HCT116 (cell line): ENCODE measurements around the gene DOCK4. TPM values are rescaled to one million over a fixed set of nuclear protein-coding genes. Genes with fewer than 3 reads are reported as not detected.

Source experiments
- ATAC-seq: fragments of 200-7000 bp; cut with Tn5 transposase; 2 replicates; pipeline ENCODE4 v1.9.1; 2020; ENCODE audit warnings: mild to moderate bottlenecking, moderate library complexity
- BruUV-seq: library from RNA; stranded (reverse); fragments of 400-500 nt; replicated peaks from 2 replicates; lab custom pipeline; 2021; lab: Mats Ljungman, UMichigan
- CTCF ChIA-PET: fragments of 300-600 bp; sonication (Branson Sonifier 250); formaldehyde crosslinking; loops from one replicate; lab custom pipeline; 2021; ENCODE audit warnings: antibody characterized with exemption; lab: Charles Lee
- POLR2A ChIA-PET: fragments of 300-600, 350-600 bp; sonication (Branson Sonifier 250); formaldehyde crosslinking; loops from one replicate; lab custom pipeline; 2021; ENCODE audit warnings: antibody characterized with exemption; lab: Charles Lee
- RAD21 ChIA-PET, 2 experiments: fragments of 300-600 bp; sonication (Branson Sonifier 250); formaldehyde crosslinking; loops; one replicate each; lab custom pipeline; 2023; ENCODE audit warnings: low total read pairs in 2 of 2; ENCODE audit not compliant: uncharacterized antibody in 2 of 2, unreplicated experiment in 2 of 2, low non-redundant PET in 1 of 2; lab: Charles Lee
- DNase-seq: peaks from one replicate; pipeline ENCODE4 v3.0.0-alpha.2; 2010; ENCODE audit warnings: low read depth, low spot score
- H2AFZ ChIP-seq: fragments of 200-600 bp; shearing (Covaris generic), sonication (generic); 2 replicates; pipeline ENCODE4 v1.6.1; 2017; ENCODE audit warnings: low read depth, mixed run types, mixed read lengths, antibody characterized with exemption, low read length; ENCODE audit not compliant: poor library complexity, severe bottlenecking
- H3K27ac ChIP-seq: 2 replicates; pipeline ENCODE4 v1.5.1; 2012; ENCODE audit warnings: low read depth, low read length
- H3K27me3 ChIP-seq: fragments of 200-600 bp; sonication (generic); 2 replicates; pipeline ENCODE4 v1.6.1; 2016; ENCODE audit warnings: mixed run types, low read length, mixed read lengths; ENCODE audit not compliant: insufficient read depth
- H3K36me3 ChIP-seq, 2 experiments: fragments of 200-500 bp in 1 of 2; fragments of 200-600 bp in 1 of 2; sonication (Bioruptor generic) in 1 of 2; sonication (generic) in 1 of 2; 2 replicates each; pipeline versions ENCODE4 v1.5.1 to v1.6.1; 2014 to 2016; ENCODE audit warnings: low read length in 2 of 2, inconsistent platforms in 1 of 2, mixed read lengths in 1 of 2, mixed run types in 1 of 2; ENCODE audit not compliant: insufficient read depth in 2 of 2, control insufficient read depth in 1 of 2
- H3K4me1 ChIP-seq, 2 experiments: fragments of 200-600 bp in 1 of 2; sonication (generic) in 1 of 2; 2 replicates each; pipeline versions ENCODE4 v1.5.1 to v1.6.1; 2012 to 2017; ENCODE audit warnings: low read length in 2 of 2, inconsistent platforms in 1 of 2, mild to moderate bottlenecking in 1 of 2, mixed read lengths in 1 of 2, mixed run types in 1 of 2, moderate library complexity in 1 of 2; ENCODE audit not compliant: insufficient read depth in 2 of 2, control insufficient read depth in 1 of 2
- H3K4me2 ChIP-seq: fragments of 200-600 bp; sonication (generic); 2 replicates; pipeline ENCODE4 v1.6.1; 2017; ENCODE audit warnings: mixed run types, low read length, mixed read lengths
- H3K4me3 ChIP-seq, 2 experiments: fragments of 200-600 bp in 1 of 2; sonication (generic) in 1 of 2; replicated peaks in 1 of 2; 2 replicates each; pipeline ENCODE4 v1.5.1; 2011 to 2016; ENCODE audit warnings: low read length in 2 of 2, control low read depth in 1 of 2, low read depth in 1 of 2, mild to moderate bottlenecking in 1 of 2, mixed read lengths in 1 of 2, mixed run types in 1 of 2
- H3K79me2 ChIP-seq: fragments of 200-600 bp; sonication (generic); 2 replicates; pipeline ENCODE4 v1.6.1; 2017; ENCODE audit warnings: mild to moderate bottlenecking, mixed run types, low read length, moderate library complexity, mixed read lengths; ENCODE audit not compliant: insufficient read depth
- H3K9ac ChIP-seq: fragments of 200-600 bp; sonication (generic); 2 replicates; pipeline ENCODE4 v1.6.1; 2016; ENCODE audit warnings: low read length, mixed read lengths
- H3K9me2 ChIP-seq: fragments of 200-600 bp; sonication (generic), shearing (Covaris generic); 2 replicates; pipeline ENCODE4 v1.6.1; 2017; ENCODE audit warnings: mixed run types, mild to moderate bottlenecking, moderate library complexity; ENCODE audit not compliant: insufficient read depth
- H3K9me3 ChIP-seq, 2 experiments: fragments of 200-500 bp in 1 of 2; fragments of 200-600 bp in 1 of 2; sonication (Bioruptor generic) in 1 of 2; sonication (generic) in 1 of 2; 2 replicates each; pipeline ENCODE4 v1.6.1; 2014 to 2017; ENCODE audit warnings: low read length in 2 of 2, mixed read lengths in 2 of 2, inconsistent platforms in 1 of 2, low read depth in 1 of 2, mild to moderate bottlenecking in 1 of 2, mixed run types in 1 of 2, moderate library complexity in 1 of 2; ENCODE audit not compliant: control insufficient read depth in 1 of 2, insufficient read depth in 1 of 2
- H4K20me1 ChIP-seq: fragments of 200-600 bp; sonication (generic), shearing (Covaris generic); 2 replicates; pipeline ENCODE4 v1.6.1; 2017; ENCODE audit warnings: mixed run types, mild to moderate bottlenecking, moderate library complexity; ENCODE audit not compliant: insufficient read depth
- CBX3 ChIP-seq: IDR thresholded peaks from 2 replicates; pipeline ENCODE4 v1.6.1; 2012; ENCODE audit warnings: low read depth
- CEBPB ChIP-seq: IDR thresholded peaks from 2 replicates; pipeline ENCODE4 v1.6.1; 2012; ENCODE audit warnings: low read depth
- EZH2 ChIP-seq: fragments of 200-600 bp; sonication (generic); IDR thresholded peaks from 2 replicates; pipeline ENCODE4 v1.6.1; 2017; ENCODE audit warnings: antibody characterized with exemption, mixed run types
- EZH2phosphoT487 ChIP-seq: fragments of 200-600 bp; IDR thresholded peaks from 2 replicates; pipeline ENCODE4 v1.6.1; 2018; ENCODE audit warnings: antibody characterized with exemption, borderline replicate concordance
- FOSL1 ChIP-seq: IDR thresholded peaks from 2 replicates; pipeline ENCODE4 v1.6.1; 2012; ENCODE audit warnings: low read depth
- POLR2A ChIP-seq: IDR thresholded peaks from 2 replicates; pipeline ENCODE4 v1.7.0; 2011; ENCODE audit warnings: borderline replicate concordance; ENCODE audit not compliant: insufficient read depth, insufficient read length; ENCODE audit errors: extremely low read depth
- POLR2AphosphoS5 ChIP-seq: IDR thresholded peaks from 2 replicates; pipeline ENCODE4 v1.6.1; 2011; ENCODE audit warnings: mild to moderate bottlenecking, low read depth, low read length, moderate library complexity
- RAD21 ChIP-seq: IDR thresholded peaks from 2 replicates; pipeline ENCODE4 v1.6.1; 2012; ENCODE audit warnings: low read depth, mild to moderate bottlenecking
- SIN3A ChIP-seq: IDR thresholded peaks from 2 replicates; pipeline ENCODE4 v1.6.1; 2012; ENCODE audit warnings: low read depth
- SP1 ChIP-seq: IDR thresholded peaks from 2 replicates; pipeline ENCODE4 v1.6.1; 2012; ENCODE audit warnings: low read depth
- SRF ChIP-seq: IDR thresholded peaks from 2 replicates; pipeline ENCODE4 v1.6.1; 2012; ENCODE audit warnings: low read depth
- intact Hi-C: fragments of 100-400 bp; cut with micrococcal nuclease; formaldehyde crosslinking; loops from 2 replicates; pipeline ENCODE4 v1.10.0; 2022
- total RNA-seq: library from RNA; stranded (reverse); gene quantifications from one replicate; pipeline ENCODE4 v1.2.1, GENCODE V29; 2021; ENCODE audit not compliant: unreplicated experiment
- TF ChIP-seq, protein P1 (sequence below): IDR thresholded peaks from 2 replicates; pipeline ENCODE4 v1.6.1; 2012
- TF ChIP-seq, protein P2 (sequence below): IDR thresholded peaks from 2 replicates; pipeline ENCODE4 v1.6.1; 2012; ENCODE audit warnings: low read depth
- TF ChIP-seq, protein P3 (sequence below): IDR thresholded peaks from 2 replicates; pipeline ENCODE4 v1.6.1; 2012

The DOCK4 gene
- total RNA-seq, 1 experiment from 2014 or later, result 2.2 TPM

DNA sequence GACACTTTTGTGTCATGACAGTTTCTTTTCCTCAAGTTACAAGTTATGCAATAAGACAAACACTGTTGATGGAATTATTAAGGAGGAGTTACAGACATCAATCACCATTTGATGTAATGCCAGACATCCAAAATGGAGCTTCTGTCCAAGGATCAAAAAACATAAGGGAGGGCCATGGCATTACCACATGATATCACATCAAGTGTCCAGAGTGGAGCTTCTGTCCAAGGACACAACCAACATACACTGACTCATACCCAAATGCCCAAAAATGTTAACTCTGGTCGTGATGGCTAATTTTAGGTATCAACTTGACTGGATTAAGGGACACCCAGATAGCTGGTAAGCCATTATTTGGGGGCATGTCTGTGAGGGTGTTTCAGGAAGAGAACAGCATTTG lies 140.4 kb downstream of the DOCK4 start:
- no peaks in the 10 kb centered on the region for H3K4me1 ChIP-seq
- no peaks in the 10 kb centered on the region for H3K27me3 ChIP-seq
- intact Hi-C loops, result no loop called here
- ATAC-seq (no peak), DNase-seq (no peak)
- no peak overlapping the region for H2AFZ ChIP-seq
- no peaks in the 10 kb centered on the region for H3K36me3 ChIP-seq
- POLR2A ChIA-PET, result no interaction called here
- H3K9me2 ChIP-seq, result no peaks in the 10 kb centered on the region
- no peak overlapping the region for H3K27ac ChIP-seq
- H4K20me1 ChIP-seq, result no peaks in the 10 kb centered on the region
- H3K9ac ChIP-seq, result no peak overlapping the region
- RAD21 ChIA-PET, result no interaction called here
- BruUV-seq, result no TSS peak
- no peaks in the 10 kb centered on the region for H3K79me2 ChIP-seq
- H3K4me2 ChIP-seq, result no peak overlapping the region
- H3K9me3 ChIP-seq, result no peaks in the 10 kb centered on the region
- CTCF ChIA-PET, result no interaction called here
- TF ChIP-seq, protein P1, sequence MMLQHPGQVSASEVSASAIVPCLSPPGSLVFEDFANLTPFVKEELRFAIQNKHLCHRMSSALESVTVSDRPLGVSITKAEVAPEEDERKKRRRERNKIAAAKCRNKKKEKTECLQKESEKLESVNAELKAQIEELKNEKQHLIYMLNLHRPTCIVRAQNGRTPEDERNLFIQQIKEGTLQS, result no peak
- TF ChIP-seq POLR2A (no peak), POLR2AphosphoS5 (no peak), CEBPB (no peak), EZH2phosphoT487 (no peak), FOSL1 (no peak), EZH2 (no peak), SIN3A (no peak), SRF (no peak), RAD21 (no peak), SP1 (no peak), CBX3 (no peak)
- TF ChIP-seq, protein P2, sequence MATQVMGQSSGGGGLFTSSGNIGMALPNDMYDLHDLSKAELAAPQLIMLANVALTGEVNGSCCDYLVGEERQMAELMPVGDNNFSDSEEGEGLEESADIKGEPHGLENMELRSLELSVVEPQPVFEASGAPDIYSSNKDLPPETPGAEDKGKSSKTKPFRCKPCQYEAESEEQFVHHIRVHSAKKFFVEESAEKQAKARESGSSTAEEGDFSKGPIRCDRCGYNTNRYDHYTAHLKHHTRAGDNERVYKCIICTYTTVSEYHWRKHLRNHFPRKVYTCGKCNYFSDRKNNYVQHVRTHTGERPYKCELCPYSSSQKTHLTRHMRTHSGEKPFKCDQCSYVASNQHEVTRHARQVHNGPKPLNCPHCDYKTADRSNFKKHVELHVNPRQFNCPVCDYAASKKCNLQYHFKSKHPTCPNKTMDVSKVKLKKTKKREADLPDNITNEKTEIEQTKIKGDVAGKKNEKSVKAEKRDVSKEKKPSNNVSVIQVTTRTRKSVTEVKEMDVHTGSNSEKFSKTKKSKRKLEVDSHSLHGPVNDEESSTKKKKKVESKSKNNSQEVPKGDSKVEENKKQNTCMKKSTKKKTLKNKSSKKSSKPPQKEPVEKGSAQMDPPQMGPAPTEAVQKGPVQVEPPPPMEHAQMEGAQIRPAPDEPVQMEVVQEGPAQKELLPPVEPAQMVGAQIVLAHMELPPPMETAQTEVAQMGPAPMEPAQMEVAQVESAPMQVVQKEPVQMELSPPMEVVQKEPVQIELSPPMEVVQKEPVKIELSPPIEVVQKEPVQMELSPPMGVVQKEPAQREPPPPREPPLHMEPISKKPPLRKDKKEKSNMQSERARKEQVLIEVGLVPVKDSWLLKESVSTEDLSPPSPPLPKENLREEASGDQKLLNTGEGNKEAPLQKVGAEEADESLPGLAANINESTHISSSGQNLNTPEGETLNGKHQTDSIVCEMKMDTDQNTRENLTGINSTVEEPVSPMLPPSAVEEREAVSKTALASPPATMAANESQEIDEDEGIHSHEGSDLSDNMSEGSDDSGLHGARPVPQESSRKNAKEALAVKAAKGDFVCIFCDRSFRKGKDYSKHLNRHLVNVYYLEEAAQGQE, result no peak
- TF ChIP-seq, protein P3, sequence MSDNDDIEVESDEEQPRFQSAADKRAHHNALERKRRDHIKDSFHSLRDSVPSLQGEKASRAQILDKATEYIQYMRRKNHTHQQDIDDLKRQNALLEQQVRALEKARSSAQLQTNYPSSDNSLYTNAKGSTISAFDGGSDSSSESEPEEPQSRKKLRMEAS, result no peak
- H3K4me3 ChIP-seq, result no peak overlapping the region
